ENCODE measurements around the gene TRAPPC1.
A peak's percentile ranks its signal among the peaks of the same experiment; 100 is the strongest.

TRAPPC1 gene

GRCh38 chr17:7883781-7884386 lies 47.9 kb downstream of the TRAPPC1 start:
- Histone ChIP-seq H3K9ac (ENCODE audit: low read length in 5 of 5) (no peak overlapping the region), H3K4me1 (ENCODE audit: control insufficient read depth in 5 of 5, insufficient read depth in 5 of 5, low read length in 5 of 5) (peaks cover 11 to 50% (median 38%) of the 10 kb centered on the region in 5 donors), H3K27me3 (ENCODE audit: control insufficient read depth in 5 of 5, insufficient read depth in 4 of 5, low read length in 5 of 5) (peaks cover 0 to 13% (median 6%) of the 10 kb centered on the region in 5 donors), H3K9me3 (ENCODE audit: control insufficient read depth in 5 of 5, low read length in 5 of 5) (no peaks in the 10 kb centered on the region), H3K36me3 (ENCODE audit: control insufficient read depth in 5 of 5, insufficient read depth in 5 of 5, low read length in 5 of 5) (peaks cover 0 to 20% (median 4%) of the 10 kb centered on the region in 5 donors), H3K4me3 (ENCODE audit: low read depth in 1 of 5, low read length in 5 of 5) (no peak overlapping the region), H3K27ac (ENCODE audit: low read depth, low read length) (peak overlapping the region; percentile 30)

GRCh38 chr17:7882629-7883028 lies 49.1 kb downstream of the TRAPPC1 start:
- no peak overlapping the region for H3K27ac ChIP-seq (ENCODE audit: low read depth, low read length)
- H3K9me3 ChIP-seq (ENCODE audit: control insufficient read depth in 5 of 5, low read length in 5 of 5), result no peaks in the 10 kb centered on the region
- peaks cover 0 to 38% (median 25%) of the 10 kb centered on the region in 5 donors for H3K4me1 ChIP-seq (ENCODE audit: control insufficient read depth in 5 of 5, insufficient read depth in 5 of 5, low read length in 5 of 5)
- H3K9ac ChIP-seq (ENCODE audit: low read length in 5 of 5), result no peak overlapping the region
- no peak overlapping the region for H3K4me3 ChIP-seq (ENCODE audit: low read depth in 1 of 5, low read length in 5 of 5)
- H3K27me3 ChIP-seq (ENCODE audit: control insufficient read depth in 5 of 5, insufficient read depth in 4 of 5, low read length in 5 of 5), result peaks cover 0 to 13% (median 6%) of the 10 kb centered on the region in 5 donors
- peaks cover 0 to 20% (median 4%) of the 10 kb centered on the region in 5 donors for H3K36me3 ChIP-seq (ENCODE audit: control insufficient read depth in 5 of 5, insufficient read depth in 5 of 5, low read length in 5 of 5)

GRCh38 chr17:7882068-7882467 lies 49.7 kb downstream of the TRAPPC1 start:
- Histone ChIP-seq H3K9ac (ENCODE audit: low read length in 5 of 5) (no peak overlapping the region), H3K4me1 (ENCODE audit: control insufficient read depth in 5 of 5, insufficient read depth in 5 of 5, low read length in 5 of 5) (peaks cover 0 to 32% (median 20%) of the 10 kb centered on the region in 5 donors), H3K9me3 (ENCODE audit: control insufficient read depth in 5 of 5, low read length in 5 of 5) (no peaks in the 10 kb centered on the region), H3K27ac (ENCODE audit: low read depth, low read length) (no peak overlapping the region), H3K4me3 (ENCODE audit: low read depth in 1 of 5, low read length in 5 of 5) (no peak overlapping the region), H3K36me3 (ENCODE audit: control insufficient read depth in 5 of 5, insufficient read depth in 5 of 5, low read length in 5 of 5) (peaks cover 0 to 20% (median 4%) of the 10 kb centered on the region in 5 donors), H3K27me3 (ENCODE audit: control insufficient read depth in 5 of 5, insufficient read depth in 4 of 5, low read length in 5 of 5) (peaks cover 0 to 13% (median 6%) of the 10 kb centered on the region in 5 donors)

- no peak overlapping the region for H3K27ac ChIP-seq (ENCODE audit: low read depth, low read length)
- H3K9ac ChIP-seq (ENCODE audit: low read length in 5 of 5), result no peak overlapping the region
- peaks cover 0 to 13% (median 6%) of the 10 kb centered on the region in 5 donors for H3K27me3 ChIP-seq (ENCODE audit: control insufficient read depth in 5 of 5, insufficient read depth in 4 of 5, low read length in 5 of 5)
- peaks cover 0 to 26% (median 14%) of the 10 kb centered on the region in 5 donors for H3K4me1 ChIP-seq (ENCODE audit: control insufficient read depth in 5 of 5, insufficient read depth in 5 of 5, low read length in 5 of 5)
- H3K36me3 ChIP-seq (ENCODE audit: control insufficient read depth in 5 of 5, insufficient read depth in 5 of 5, low read length in 5 of 5), result peaks cover 0 to 20% (median 4%) of the 10 kb centered on the region in 5 donors
- H3K4me3 ChIP-seq (ENCODE audit: low read depth in 1 of 5, low read length in 5 of 5), result no peak overlapping the region
- H3K9me3 ChIP-seq (ENCODE audit: control insufficient read depth in 5 of 5, low read length in 5 of 5), result no peaks in the 10 kb centered on the region
Measured at GRCh38 chr17:7881276-7882054, 50.3 kb downstream of the TRAPPC1 start.

Data from subcutaneous abdominal adipose tissue (tissue), 5 donors.